Activated CD4-positive, alpha-beta T cell treated with anti-CD3 and anti-CD28 coated beads, Interleukin-2, amount 10 ng/mL, durations not matched to agents 7 days and 5 days (primary cell): ENCODE results near the gene PLA2G4B. TPM values are rescaled to one million over a fixed set of nuclear protein-coding genes. Genes with fewer than 3 reads are reported as not detected.

ENCODE experiments used
- CTCF ChIA-PET: fragments of 350-600 bp; sonication (Branson Sonifier 250); formaldehyde crosslinking; loops from one replicate; lab custom pipeline; 2021; ENCODE audit warnings: antibody characterized with exemption; lab: Charles Lee
- POLR2A ChIA-PET: fragments of 350-600 bp; sonication (Branson Sonifier 250); formaldehyde crosslinking; loops from one replicate; lab custom pipeline; 2021; ENCODE audit warnings: antibody characterized with exemption; lab: Charles Lee
- DNase-seq: peaks from one replicate; pipeline ENCODE4 v3.0.0-alpha.2; 2020
- H3K27ac Mint-ChIP-seq: one replicate; pipeline ENCODE4 v1.8.0; 2021; ENCODE audit warnings: mild to moderate bottlenecking, moderate library complexity, mixed read lengths
- H3K27me3 Mint-ChIP-seq: one replicate; pipeline ENCODE4 v1.8.0; 2021; ENCODE audit warnings: mixed read lengths
- H3K36me3 Mint-ChIP-seq: one replicate; pipeline ENCODE4 v1.8.0; 2021; ENCODE audit warnings: low read depth, mixed read lengths
- H3K4me1 Mint-ChIP-seq: one replicate; pipeline ENCODE4 v1.8.0; 2021; ENCODE audit warnings: mixed read lengths
- H3K4me3 Mint-ChIP-seq: one replicate; pipeline ENCODE4 v1.8.0; 2021; ENCODE audit warnings: mild to moderate bottlenecking, moderate library complexity, mixed read lengths
- H3K9me3 Mint-ChIP-seq: one replicate; pipeline ENCODE4 v1.8.0; 2021; ENCODE audit warnings: mixed read lengths
- total RNA-seq, 2 experiments: library from RNA; stranded (reverse); gene quantifications; one replicate each; pipeline ENCODE4 v1.2.3, GENCODE V29; 2021

The PLA2G4B gene
- total RNA-seq, 2 experiments from 2014 or later, result 10.5 to 17.0 TPM

DNA sequence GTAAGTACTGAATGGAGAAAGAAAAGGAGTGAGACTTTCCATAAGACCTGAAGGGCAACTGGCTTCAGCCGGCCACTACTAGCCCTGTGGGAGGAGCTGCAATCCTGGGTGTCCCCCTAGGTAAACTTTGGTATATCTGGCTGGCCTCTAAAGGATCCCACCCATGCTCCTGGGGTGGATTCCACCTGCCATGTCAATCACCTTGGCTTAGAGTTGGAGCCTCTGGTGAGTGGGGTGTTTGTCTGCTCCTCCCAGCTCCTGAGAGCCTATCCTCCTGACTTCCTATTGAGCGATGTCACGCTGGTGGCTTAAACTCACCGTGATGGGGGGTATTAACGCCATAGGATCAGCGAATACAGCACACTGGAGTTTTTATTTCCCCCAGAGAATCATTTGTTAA lies 52.6 kb downstream of the PLA2G4B start:
- Mint-ChIP-seq H3K4me3 (no peak overlapping the region), H3K27ac (no peak overlapping the region), H3K36me3 (no peaks in the 10 kb centered on the region), H3K4me1 (peaks cover 61% of the 10 kb centered on the region), H3K9me3 (peaks cover 3% of the 10 kb centered on the region), H3K27me3 (no peaks in the 10 kb centered on the region)
- CTCF ChIA-PET, result no interaction called here
- no peak for DNase-seq
- POLR2A ChIA-PET, result no interaction called here

DNA sequence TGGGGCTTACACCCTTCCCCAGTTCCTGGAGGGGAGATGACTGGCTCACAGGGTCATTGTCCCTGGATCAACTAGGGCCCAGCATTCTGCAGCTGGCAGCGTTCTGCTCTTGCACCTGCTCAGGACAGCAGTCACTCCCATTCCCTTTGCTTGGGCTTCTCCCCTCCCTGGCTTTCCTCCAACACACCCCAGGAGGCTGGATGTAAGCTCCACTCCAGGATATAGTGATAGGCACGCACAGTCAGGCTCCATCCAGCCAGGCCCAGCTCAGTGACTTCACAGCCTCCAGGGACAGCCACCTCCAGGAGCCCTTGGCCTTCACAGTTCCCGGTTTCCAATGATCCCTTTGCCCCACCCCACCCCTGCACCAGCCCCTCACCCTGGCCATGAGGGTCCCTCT lies 53.3 kb downstream of the PLA2G4B start:
- H3K27ac Mint-ChIP-seq, result no peak overlapping the region
- no peaks in the 10 kb centered on the region for H3K27me3 Mint-ChIP-seq
- peaks cover 62% of the 10 kb centered on the region for H3K4me1 Mint-ChIP-seq

DNA sequence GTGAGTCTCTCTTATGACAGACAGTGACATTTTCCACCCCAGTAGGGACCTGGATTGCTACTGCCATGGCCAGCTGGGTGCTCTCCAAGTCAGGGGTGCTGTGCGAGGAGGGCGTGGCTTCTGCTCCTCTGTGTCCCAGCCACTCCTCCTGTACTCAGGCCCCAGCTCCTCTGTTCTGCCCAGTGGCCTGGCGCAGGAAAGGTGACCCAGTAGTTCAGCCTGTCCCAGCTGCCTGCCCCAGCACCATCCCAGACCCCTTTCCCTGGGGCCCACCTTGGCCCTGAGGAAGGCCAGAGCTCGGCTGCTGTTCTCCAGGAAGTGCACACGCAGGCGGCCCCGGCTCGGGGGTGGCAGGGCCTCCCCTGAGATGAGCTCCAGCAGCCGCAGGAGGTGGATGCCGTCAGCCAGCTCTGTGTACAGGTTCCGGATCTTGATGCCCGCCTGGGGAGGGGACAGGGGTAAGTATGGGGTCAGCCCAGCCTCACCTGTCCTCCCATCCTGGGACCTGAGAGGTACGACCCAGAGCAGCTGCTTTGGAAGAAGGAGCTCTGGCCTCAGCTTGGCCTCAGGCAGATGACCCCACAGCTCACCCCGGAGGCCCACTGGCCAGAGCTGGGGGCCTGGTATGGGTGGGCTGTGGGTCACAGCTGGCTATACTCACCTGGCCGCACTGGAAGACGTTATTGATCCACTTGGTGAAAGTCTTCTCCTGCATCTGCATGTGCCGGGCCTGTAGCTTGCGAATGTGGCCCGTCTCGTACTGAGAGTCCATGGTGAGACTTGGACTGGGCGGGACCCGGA lies 54.2 kb downstream of the PLA2G4B start:
- POLR2A ChIA-PET, result interaction anchor here (0.5 kb wide), 1 partner anchor 116 kb away, joined by 4 read pairs; no protein-coding TSS in a partner anchor
- Mint-ChIP-seq H3K4me3 (peak overlapping the region; percentile 47), H3K36me3 (no peaks in the 10 kb centered on the region), H3K4me1 (peaks cover 67% of the 10 kb centered on the region), H3K27ac (peak overlapping the region; percentile 89), H3K27me3 (no peaks in the 10 kb centered on the region), H3K9me3 (peaks cover 3% of the 10 kb centered on the region)
- CTCF ChIA-PET, result interaction anchor here (0.6 to 2.3 kb wide), 7 partner anchors 12 to 197 kb away, joined by 3 to 11 read pairs (median 4); partner anchors contain the start of gene MAPKBP1
- DNase-seq, result peak; percentile 20

More for the DNA sequence above, 53.3 kb downstream of the PLA2G4B start:
- no peak for DNase-seq
- no peak overlapping the region for H3K4me3 Mint-ChIP-seq
- CTCF ChIA-PET, result interaction anchor here (1.3 to 2.3 kb wide), 3 partner anchors 13 to 23 kb away, joined by 4 to 10 read pairs (median 6); no protein-coding TSS in a partner anchor
- peaks cover 3% of the 10 kb centered on the region for H3K9me3 Mint-ChIP-seq
- POLR2A ChIA-PET, result no interaction called here
- H3K36me3 Mint-ChIP-seq, result no peaks in the 10 kb centered on the region

DNA sequence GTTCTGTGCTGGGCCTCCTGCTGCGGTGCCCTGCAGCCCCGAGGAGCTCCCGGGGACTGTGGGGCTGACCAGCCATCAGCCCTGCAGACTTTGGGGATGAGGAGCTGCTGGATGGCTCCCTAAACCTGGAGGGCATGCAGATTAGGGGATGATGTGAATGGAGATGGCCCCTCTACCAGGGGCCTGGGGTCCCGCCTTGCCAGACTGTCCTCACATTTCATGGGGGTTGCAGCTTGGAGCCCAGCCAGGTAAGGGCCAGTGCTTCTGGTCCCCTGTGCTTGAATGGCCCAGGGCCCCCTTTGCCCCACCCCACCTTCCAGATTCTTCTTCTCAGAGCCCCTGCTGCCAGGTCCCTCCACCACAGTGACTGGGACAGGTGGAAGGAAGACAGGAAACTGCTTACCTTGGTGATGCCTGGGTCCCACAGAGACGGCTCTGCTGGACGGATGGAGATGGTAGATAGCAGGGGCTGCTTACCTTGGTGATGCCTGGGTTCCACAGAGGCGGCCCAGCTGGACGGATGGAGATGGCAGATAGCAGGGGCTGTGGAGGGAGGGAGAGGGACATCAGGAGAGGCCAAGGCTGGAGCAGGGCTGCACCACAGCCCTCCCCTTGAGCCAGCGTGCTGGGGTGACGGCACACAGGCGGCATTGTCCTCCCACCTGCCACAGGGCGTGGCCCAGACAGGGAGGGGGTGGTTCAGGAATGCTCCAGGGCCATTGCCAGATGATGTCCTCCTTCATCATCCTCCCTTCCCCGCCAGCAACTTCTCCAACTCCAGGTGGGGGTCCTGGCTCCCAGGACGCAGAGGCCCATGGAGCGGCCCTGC lies 55.0 kb downstream of the PLA2G4B start, which contains the start of gene SPTBN5:
Gene SPTBN5 (minus strand): TSS at position 632 of the 829 bp plus-strand sequence. CDS start 556 bp downstream, at position 76.
- Mint-ChIP-seq H3K4me1 (peaks cover 62% of the 10 kb centered on the region), H3K27me3 (no peaks in the 10 kb centered on the region), H3K27ac (peak within 1 kb of the TSS; percentile 94), H3K36me3 (no peaks in the 10 kb centered on the region), H3K9me3 (peaks cover 1% of the 10 kb centered on the region), H3K4me3 (peak within 1 kb of the TSS; percentile 48)
- DNase-seq, result no peak
- ChIA-PET POLR2A (no interaction called here), CTCF (interaction anchor here (0.8 to 2.3 kb wide), 7 partner anchors 11 to 120 kb away, joined by 3 to 14 read pairs (median 10); partner anchors contain the start of gene MAPKBP1)

DNA sequence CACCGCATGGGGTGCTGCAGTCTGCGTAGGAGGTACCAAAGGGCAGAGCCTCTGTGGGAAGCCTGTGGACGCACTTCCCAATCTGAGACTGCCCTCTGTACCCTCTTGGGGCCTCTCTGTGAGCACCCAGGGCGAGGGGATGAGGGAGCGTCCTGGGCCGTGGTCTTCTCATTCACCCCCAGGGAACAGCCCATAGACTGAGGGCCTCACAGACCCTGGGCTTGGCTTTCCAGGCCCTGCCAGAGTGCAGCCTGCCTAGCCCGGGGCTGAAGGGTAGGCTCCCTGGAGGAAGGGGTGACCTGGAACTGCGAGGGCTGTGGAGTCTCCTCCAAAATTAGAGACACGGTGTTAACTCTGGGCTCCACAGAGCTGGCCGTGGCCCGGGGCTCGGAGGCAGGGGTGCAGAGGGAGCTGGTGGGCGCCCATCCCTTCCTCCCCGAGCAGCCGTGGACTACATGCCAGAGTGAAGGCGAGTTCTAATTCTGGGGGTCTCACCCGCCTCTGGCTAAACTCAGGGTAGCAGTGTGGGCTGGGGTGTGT lies 55.7 kb downstream of the PLA2G4B start:
- POLR2A ChIA-PET, result interaction anchor here (0.6 kb wide), 1 partner anchor 23 kb away, joined by 3 read pairs; no protein-coding TSS in a partner anchor
- H3K27ac Mint-ChIP-seq, result peak overlapping the region; percentile 94
- CTCF ChIA-PET, result interaction anchor here (0.8 to 2.2 kb wide), 10 partner anchors 10 to 213 kb away, joined by 3 to 14 read pairs (median 4); partner anchors contain the start of gene MAPKBP1
- H3K9me3 Mint-ChIP-seq, result no peaks in the 10 kb centered on the region
- peaks cover 4% of the 10 kb centered on the region for H3K36me3 Mint-ChIP-seq
- no peaks in the 10 kb centered on the region for H3K27me3 Mint-ChIP-seq
- no peak for DNase-seq
- H3K4me3 Mint-ChIP-seq, result peak overlapping the region; percentile 48
- peaks cover 55% of the 10 kb centered on the region for H3K4me1 Mint-ChIP-seq

DNA sequence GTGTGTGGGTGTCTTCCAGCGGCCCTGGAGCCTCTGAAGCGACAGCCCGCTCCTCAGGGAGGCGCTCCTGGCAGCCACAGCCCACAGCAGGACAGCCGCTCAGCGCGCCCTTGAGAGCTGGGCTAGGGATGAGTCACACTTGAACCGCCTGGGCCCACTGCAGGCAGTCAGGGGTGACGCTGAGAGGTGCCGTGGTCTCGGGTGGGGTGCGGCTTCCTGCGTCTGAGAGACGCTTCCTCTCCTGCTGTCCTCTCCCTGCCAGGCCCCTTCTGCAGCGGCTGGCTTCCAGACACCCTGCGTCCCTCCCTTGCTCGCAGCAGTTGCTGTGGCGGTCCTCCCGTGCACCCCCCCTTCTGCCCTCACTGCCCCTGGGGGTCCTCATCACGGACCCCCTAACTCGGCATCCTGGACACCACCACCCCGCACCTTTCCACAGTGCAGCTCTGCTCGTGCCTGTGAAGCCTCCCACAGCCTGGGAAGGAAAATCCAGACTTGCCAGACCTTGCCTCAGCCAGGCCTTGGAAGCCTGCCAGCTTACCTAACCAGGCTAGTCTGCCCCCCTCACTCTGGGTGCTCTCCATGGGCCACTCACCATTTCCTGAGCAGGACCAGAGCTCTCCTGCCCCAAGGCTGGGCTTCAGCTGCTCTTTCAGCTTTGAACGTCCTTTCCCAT lies 56.3 kb downstream of the PLA2G4B start:
- CTCF ChIA-PET, result interaction anchor here (0.8 to 2.2 kb wide), 14 partner anchors 9 to 213 kb away, joined by 3 to 14 read pairs (median 3); partner anchors contain the start of gene MAPKBP1
- POLR2A ChIA-PET, result interaction anchor here (0.6 kb wide), 1 partner anchor 24 kb away, joined by 3 read pairs; no protein-coding TSS in a partner anchor
- Mint-ChIP-seq H3K9me3 (no peaks in the 10 kb centered on the region), H3K27ac (peak overlapping the region; percentile 94), H3K4me1 (peaks cover 53% of the 10 kb centered on the region), H3K4me3 (peak overlapping the region; percentile 48), H3K36me3 (peaks cover 6% of the 10 kb centered on the region), H3K27me3 (no peaks in the 10 kb centered on the region)
- DNase-seq, result peak; percentile 86

DNA sequence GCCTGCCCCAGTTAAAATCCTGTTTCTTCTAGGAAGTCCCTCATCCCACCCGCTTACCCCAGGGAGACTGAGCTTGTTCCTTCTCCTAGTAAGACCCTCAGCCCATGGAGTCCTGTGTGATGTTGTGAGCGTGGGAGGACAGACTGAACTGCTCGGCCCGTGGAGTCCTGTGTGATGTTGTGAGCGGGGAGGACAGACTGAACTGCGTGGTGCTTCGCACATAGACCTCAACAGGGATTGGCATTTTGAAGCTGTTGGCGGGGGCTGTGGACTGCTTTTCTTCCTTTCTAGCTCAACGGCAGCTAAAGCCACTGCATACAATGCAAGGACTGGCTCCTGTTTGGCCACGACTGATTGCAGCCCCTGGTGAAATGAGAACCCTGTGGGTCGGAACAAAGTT lies 56.8 kb downstream of the PLA2G4B start:
- Mint-ChIP-seq H3K27ac (peak overlapping the region; percentile 94), H3K36me3 (peaks cover 6% of the 10 kb centered on the region), H3K4me3 (peak overlapping the region; percentile 20), H3K27me3 (no peaks in the 10 kb centered on the region), H3K9me3 (no peaks in the 10 kb centered on the region), H3K4me1 (peaks cover 55% of the 10 kb centered on the region)
- no peak for DNase-seq
- POLR2A ChIA-PET, result no interaction called here
- CTCF ChIA-PET, result interaction anchor here (0.8 to 2.2 kb wide), 11 partner anchors 9 to 212 kb away, joined by 3 to 14 read pairs (median 4); partner anchors contain the start of gene MAPKBP1

DNA sequence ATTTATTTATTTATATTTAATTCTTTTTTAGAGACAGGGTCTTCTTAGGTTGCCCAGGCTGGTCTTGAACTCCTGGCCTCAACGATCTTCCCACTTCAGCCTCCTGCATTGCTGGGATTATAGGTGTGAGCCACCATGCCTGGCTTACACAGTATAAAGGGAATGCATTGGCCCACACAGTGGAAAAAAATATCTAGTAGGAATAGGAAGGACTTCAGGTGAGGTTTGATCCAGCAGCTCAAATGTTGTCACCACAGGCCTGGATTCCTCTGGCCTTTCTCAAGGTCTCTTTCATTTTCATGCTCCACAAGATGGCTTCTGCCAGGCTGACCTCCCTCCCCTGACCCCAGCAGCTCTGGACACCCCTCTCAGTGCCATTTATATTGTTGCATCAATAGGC lies 57.3 kb downstream of the PLA2G4B start:
- H3K27me3 Mint-ChIP-seq, result no peaks in the 10 kb centered on the region
- peak overlapping the region; percentile 82 for H3K27ac Mint-ChIP-seq
- DNase-seq, result no peak
- CTCF ChIA-PET, result interaction anchor here (1.1 to 2.2 kb wide), 7 partner anchors 8 to 122 kb away, joined by 3 to 14 read pairs (median 6); partner anchors contain the start of gene MAPKBP1
- no peak overlapping the region for H3K4me3 Mint-ChIP-seq
- POLR2A ChIA-PET, result no interaction called here
- peaks cover 55% of the 10 kb centered on the region for H3K4me1 Mint-ChIP-seq
- peaks cover 6% of the 10 kb centered on the region for H3K36me3 Mint-ChIP-seq
- H3K9me3 Mint-ChIP-seq, result no peaks in the 10 kb centered on the region

DNA sequence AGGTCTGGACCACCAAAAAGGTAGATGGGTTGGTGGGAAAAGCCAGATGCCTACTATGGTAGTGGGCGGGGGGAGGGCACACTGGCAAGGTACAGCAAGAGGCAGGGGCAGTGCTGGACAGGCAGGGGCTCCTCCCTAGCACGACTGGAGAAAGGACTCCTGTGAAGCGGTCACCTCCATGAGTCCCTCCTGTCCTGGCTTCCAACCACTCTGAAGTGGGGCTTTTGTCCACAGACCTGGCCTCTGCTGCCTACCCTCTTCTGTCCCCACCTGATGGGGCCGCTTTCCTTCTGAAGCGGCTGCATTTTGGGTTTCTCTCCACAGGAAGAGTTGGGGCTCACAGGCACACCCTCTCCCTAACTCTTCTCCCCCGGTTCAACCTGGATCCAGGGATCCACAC lies 57.9 kb downstream of the PLA2G4B start:
- no peak overlapping the region for H3K4me3 Mint-ChIP-seq
- POLR2A ChIA-PET, result no interaction called here
- CTCF ChIA-PET, result interaction anchor here (0.7 to 1.0 kb wide), 2 partner anchors 120 to 123 kb away, joined by 3 to 5 read pairs; partner anchors contain the start of gene MAPKBP1
- H3K9me3 Mint-ChIP-seq, result no peaks in the 10 kb centered on the region
- peaks cover 57% of the 10 kb centered on the region for H3K4me1 Mint-ChIP-seq
- no peak for DNase-seq
- no peaks in the 10 kb centered on the region for H3K27me3 Mint-ChIP-seq
- peak overlapping the region; percentile 82 for H3K27ac Mint-ChIP-seq
- H3K36me3 Mint-ChIP-seq, result peaks cover 6% of the 10 kb centered on the region

DNA sequence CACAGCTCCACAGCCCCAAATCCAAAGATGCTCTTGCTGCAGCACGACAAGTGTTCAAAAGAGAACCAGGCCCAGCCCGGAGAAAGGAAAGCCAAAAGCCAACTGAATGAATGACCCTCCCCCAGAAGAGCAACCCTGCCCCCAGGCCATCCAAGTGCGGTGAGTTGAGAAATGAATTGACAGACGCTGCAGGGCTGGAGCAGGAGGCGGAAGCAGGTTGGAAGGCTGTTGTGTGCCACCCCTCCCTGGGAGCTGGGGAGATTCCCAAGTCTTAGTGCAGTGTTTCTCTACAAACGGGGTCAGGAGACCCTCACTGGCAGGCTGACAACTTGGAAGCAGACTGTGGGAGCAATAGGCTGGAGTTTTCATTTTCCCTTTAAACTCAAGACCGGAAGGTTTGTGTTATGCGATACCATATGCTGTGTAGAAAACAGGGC lies 58.7 kb downstream of the PLA2G4B start:
- peak overlapping the region; percentile 77 for H3K27ac Mint-ChIP-seq
- POLR2A ChIA-PET, result no interaction called here

More for the DNA sequence above, 58.7 kb downstream of the PLA2G4B start:
- no peaks in the 10 kb centered on the region for H3K27me3 Mint-ChIP-seq
- no peaks in the 10 kb centered on the region for H3K9me3 Mint-ChIP-seq
- DNase-seq, result no peak
- peaks cover 52% of the 10 kb centered on the region for H3K4me1 Mint-ChIP-seq
- H3K36me3 Mint-ChIP-seq, result peaks cover 6% of the 10 kb centered on the region
- no peak overlapping the region for H3K4me3 Mint-ChIP-seq
- CTCF ChIA-PET, result interaction anchor here (1.0 kb wide), 1 partner anchor 124 kb away, joined by 5 read pairs; the partner anchor contains the start of gene MAPKBP1
